Measurements from ENCODE around the gene PNLIPRP1.

The PNLIPRP1 gene

GRCh38 chr10:116554628-116555027 lies 36.1 kb upstream of the PNLIPRP1 start:
- H3K79me2 ChIP-seq (ENCODE audit: insufficient read depth, low read length) = no peaks in the 10 kb centered on the region
- H3K9me2 ChIP-seq (replicated peaks; ENCODE audit: insufficient read depth, low read length) = no peaks in the 10 kb centered on the region
- no peak overlapping the region for H2AFZ ChIP-seq (ENCODE audit: low read depth, low read length, severe bottlenecking)
- no peaks in the 10 kb centered on the region for H3F3A ChIP-seq (ENCODE audit: insufficient read depth)
- H4K20me1 ChIP-seq (ENCODE audit: low read depth, low read length) = no peaks in the 10 kb centered on the region
- H3K27ac ChIP-seq (ENCODE audit: low read depth, low read length) = no peak overlapping the region
- no peak for TF ChIP-seq CTCF (IDR thresholded peaks at IDR 0.05; ENCODE audit: insufficient read depth, low read length, poor library complexity, severe bottlenecking)
- TF ChIP-seq EZH2phosphoT487 (conservative IDR thresholded peaks at IDR 0.05; ENCODE audit: low read length) = no peak
- H3K27me3 ChIP-seq (ENCODE audit: low read length) = no peaks in the 10 kb centered on the region
- H3K9me3 ChIP-seq (ENCODE audit: insufficient read depth, low read length) = no peaks in the 10 kb centered on the region
- no peak overlapping the region for H3K4me3 ChIP-seq (ENCODE audit: insufficient read depth, low read length, poor library complexity, severe bottlenecking)
- no peak overlapping the region for H3K9ac ChIP-seq (ENCODE audit: low read length)
- no peaks in the 10 kb centered on the region for H3K36me3 ChIP-seq (ENCODE audit: low read length)
- H3K4me2 ChIP-seq (ENCODE audit: low read depth, low read length, poor library complexity, severe bottlenecking) = no peak overlapping the region

- Histone ChIP-seq H3K27me3 (ENCODE audit: low read length) (no peaks in the 10 kb centered on the region), H3K9ac (ENCODE audit: low read length) (no peak overlapping the region), H3K36me3 (ENCODE audit: low read length) (no peaks in the 10 kb centered on the region), H3F3A (ENCODE audit: insufficient read depth) (no peaks in the 10 kb centered on the region), H3K4me2 (ENCODE audit: low read depth, low read length, poor library complexity, severe bottlenecking) (no peak overlapping the region), H2AFZ (ENCODE audit: low read depth, low read length, severe bottlenecking) (no peak overlapping the region), H3K9me3 (ENCODE audit: insufficient read depth, low read length) (no peaks in the 10 kb centered on the region), H3K9me2 (replicated peaks; ENCODE audit: insufficient read depth, low read length) (no peaks in the 10 kb centered on the region), H4K20me1 (ENCODE audit: low read depth, low read length) (no peaks in the 10 kb centered on the region), H3K79me2 (ENCODE audit: insufficient read depth, low read length) (no peaks in the 10 kb centered on the region), H3K4me3 (ENCODE audit: insufficient read depth, low read length, poor library complexity, severe bottlenecking) (no peak overlapping the region), H3K27ac (ENCODE audit: low read depth, low read length) (no peak overlapping the region)
- TF ChIP-seq EZH2phosphoT487 (conservative IDR thresholded peaks at IDR 0.05; ENCODE audit: low read length) = no peak
- no peak for TF ChIP-seq CTCF (IDR thresholded peaks at IDR 0.05; ENCODE audit: insufficient read depth, low read length, poor library complexity, severe bottlenecking)
These were observed 34.9 kb upstream of the PNLIPRP1 start for GRCh38 chr10:116555880-116556279.

GRCh38 chr10:116557305-116557880 lies 33.4 kb upstream of the PNLIPRP1 start:
- Histone ChIP-seq H3K4me2 (ENCODE audit: low read depth, low read length, poor library complexity, severe bottlenecking) (no peak overlapping the region), H2AFZ (ENCODE audit: low read depth, low read length, severe bottlenecking) (no peak overlapping the region), H3K9me2 (replicated peaks; ENCODE audit: insufficient read depth, low read length) (no peaks in the 10 kb centered on the region), H3F3A (ENCODE audit: insufficient read depth) (no peaks in the 10 kb centered on the region), H3K4me3 (ENCODE audit: insufficient read depth, low read length, poor library complexity, severe bottlenecking) (no peak overlapping the region), H3K27me3 (ENCODE audit: low read length) (no peaks in the 10 kb centered on the region), H4K20me1 (ENCODE audit: low read depth, low read length) (no peaks in the 10 kb centered on the region), H3K27ac (ENCODE audit: low read depth, low read length) (no peak overlapping the region), H3K79me2 (ENCODE audit: insufficient read depth, low read length) (no peaks in the 10 kb centered on the region), H3K9ac (ENCODE audit: low read length) (no peak overlapping the region), H3K36me3 (ENCODE audit: low read length) (no peaks in the 10 kb centered on the region), H3K9me3 (ENCODE audit: insufficient read depth, low read length) (no peaks in the 10 kb centered on the region)
- TF ChIP-seq CTCF (IDR thresholded peaks at IDR 0.05; ENCODE audit: insufficient read depth, low read length, poor library complexity, severe bottlenecking) = no peak
- no peak for TF ChIP-seq EZH2phosphoT487 (conservative IDR thresholded peaks at IDR 0.05; ENCODE audit: low read length)

Data from SU-DHL-6 (cell line).